GM18520 (cell line): Measurements from ENCODE around the gene APLP1.
"Not testable (repeated sequence)": the region's sequence is repeated elsewhere in the genome, so short reads cannot be mapped to it uniquely, and the experiment has no call there.

Experiments
- ATAC-seq: cut with Tn5 transposase; IDR thresholded peaks from one replicate; pipeline ENCODE4 v1.9.1; 2021; ENCODE audit not compliant: unreplicated experiment

The APLP1 gene

DNA sequence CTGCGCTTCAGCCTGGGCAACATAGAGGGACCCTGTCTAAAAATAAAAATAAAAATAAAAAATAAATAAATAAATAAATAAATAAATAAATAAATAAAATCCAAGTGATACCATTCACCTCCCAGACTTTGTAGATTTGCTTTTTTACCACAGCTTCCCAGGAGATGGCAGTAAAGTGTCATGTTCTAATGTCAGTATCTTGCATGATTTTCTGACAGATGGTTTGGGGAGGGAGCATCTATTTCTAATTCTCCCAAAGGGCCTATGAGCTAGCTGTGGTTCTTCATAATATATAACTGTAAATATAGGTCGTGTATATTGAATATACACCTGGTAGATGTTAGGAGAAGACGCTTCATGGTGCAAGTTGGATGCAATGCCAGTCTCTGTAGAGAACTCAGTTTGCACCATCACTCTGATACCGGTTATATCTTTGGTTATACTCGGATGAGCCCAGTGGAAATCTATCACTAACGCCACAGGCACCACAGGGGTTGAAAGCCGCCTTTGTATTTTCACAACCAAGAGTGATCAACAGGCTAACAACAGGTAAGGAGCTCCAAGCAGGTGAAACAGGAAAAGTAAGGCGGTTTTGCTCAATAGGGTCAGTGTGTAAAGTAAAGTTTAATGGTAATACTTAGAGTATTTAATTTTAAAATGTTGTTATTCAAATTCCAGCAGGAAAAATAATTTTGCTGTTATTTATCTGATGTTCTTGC, 13.9 kb downstream of the APLP1 start:
- no peak for ATAC-seq

- ATAC-seq, result no peak
Observed at GRCh38 chr19:35883882-35884281, 15.5 kb downstream of the APLP1 start.

DNA sequence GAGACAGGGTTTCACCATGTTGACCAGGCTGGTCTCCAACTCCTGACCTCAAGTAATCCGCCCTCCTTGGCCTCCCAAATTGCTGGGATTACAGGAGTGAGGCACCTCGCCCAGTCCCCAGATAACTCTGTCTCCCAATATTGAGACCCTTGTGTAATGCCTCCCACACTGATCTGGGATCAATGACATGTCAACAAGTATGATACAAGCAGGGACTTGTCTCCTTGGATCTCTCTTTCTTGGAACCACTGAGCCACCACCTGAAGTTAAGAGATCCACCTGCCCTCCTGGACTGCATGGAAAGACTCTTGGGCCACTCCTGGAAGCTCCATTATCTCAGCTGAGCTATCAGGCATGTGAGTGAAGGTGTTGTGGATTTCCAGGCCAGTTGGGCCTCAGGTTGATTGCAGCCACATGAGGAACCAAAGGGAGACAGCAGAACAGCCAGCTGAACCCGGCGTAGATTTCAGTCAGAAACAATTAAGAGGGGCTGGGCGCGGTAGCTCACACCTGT, 16.9 kb downstream of the APLP1 start:
- no peak for ATAC-seq

DNA sequence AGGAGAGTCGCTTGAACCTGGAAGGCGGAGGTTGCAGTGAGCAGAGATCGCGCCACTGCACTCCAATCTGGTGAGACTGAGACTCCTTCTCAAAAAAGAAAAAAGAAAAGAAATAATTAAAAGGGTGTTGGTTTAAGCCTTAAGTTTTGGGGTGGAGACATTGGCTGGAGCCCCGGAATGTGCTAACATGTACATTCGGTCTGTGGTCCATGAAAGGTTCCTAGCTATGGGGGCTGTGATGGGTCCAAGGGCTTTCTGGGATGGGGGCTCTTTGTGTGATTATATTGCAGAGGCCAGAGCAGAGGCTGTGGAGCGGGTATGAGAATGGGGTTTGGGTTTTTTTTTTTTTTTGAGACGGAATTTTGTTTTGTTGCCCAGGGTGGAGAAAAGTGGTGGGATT, 17.5 kb downstream of the APLP1 start:
- ATAC-seq, result no peak

GRCh38 chr19:35887197-35887596, 18.8 kb downstream of the APLP1 start:
- ATAC-seq, result no peak

DNA sequence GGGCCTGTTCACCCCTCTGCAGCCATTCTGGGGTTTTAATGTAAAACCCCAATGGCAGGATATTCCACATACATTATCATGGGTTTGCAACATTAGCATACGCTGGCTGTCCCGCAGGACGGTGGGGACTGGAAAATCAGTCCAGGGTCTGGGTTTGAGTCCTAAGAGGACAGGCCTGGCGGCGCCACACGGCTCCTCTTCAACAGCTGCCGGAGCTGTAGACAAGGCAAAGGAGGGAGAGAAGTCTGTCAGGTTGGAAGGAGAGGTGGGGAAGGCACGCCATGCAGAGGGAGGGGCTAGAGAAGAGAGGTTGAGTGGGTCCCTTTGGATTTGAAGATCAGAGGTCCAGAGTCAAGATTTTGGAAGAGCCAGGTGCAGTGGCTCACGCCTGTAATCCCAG, 20.0 kb downstream of the APLP1 start:
- ATAC-seq, result no peak

DNA sequence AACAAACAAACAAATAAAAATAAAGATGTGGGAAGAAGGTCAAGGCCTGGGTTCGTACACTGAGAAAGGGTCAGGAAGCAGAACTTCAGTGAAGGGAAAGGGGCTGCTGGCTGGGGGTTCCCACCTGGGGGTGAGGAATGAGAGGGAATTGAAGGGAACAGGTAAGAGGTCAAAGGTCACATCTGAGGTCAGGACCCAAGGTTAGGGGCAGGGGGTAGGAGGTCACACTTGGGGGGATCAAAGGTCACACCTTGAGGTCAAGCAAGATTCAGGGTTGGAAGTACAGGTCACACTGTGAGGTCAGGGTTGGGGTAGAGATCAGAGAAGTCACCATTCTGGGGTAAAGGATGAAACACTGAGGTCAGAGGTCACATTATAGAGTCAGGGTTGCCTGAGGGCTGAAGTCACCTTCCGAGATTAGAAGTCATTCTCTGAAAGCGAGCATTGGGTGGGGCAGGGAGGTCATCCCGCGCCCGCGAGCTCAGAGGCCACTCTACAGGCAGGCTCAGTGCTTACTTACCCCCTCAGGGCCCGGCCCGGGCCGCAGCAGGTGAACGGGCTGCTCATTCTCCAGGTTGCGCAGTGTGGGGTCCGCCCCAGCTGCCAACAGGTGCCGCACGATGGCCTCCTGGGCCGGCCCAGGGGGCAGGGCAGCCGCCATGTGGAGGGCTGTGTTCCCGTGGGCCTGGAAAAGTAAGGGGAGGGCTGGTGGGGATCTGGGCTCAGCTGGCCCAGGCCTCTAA, 21.2 kb downstream of the APLP1 start:
- ATAC-seq, result no peak

DNA sequence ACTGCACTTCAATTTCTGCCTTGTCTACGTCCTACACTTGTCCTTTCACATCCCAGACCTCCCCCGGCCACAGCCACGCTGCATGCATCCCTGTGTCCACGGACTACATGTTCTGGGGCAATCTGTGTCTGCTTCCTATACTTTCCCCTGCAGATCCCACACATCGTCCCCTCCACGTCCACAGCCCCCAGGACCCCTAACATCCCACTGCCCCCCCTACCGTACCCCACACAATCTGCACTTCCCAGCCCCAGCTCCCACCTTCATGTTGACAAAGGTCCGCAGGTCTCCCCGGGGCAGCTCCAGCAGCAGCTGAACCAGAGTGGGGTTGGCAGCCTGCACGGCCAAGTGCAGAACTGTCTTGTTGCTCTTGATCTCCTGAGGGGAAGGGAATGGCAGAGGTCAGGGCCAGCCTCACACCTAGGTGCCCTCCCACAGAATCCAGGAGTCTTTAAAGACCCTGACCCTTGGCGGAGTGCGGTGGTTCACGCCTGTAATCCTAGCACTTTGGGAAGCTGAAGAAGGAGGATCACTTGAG, 21.8 kb downstream of the APLP1 start:
- no peak for ATAC-seq

- not testable (repeated sequence) for ATAC-seq
Observed at GRCh38 chr19:35891819-35892218, 23.4 kb downstream of the APLP1 start.

GRCh38 chr19:35894342-35894741, 26.0 kb downstream of the APLP1 start:
- ATAC-seq, result no peak

- no peak for ATAC-seq
Observed at GRCh38 chr19:35895911-35896642, 27.7 kb downstream of the APLP1 start.

DNA sequence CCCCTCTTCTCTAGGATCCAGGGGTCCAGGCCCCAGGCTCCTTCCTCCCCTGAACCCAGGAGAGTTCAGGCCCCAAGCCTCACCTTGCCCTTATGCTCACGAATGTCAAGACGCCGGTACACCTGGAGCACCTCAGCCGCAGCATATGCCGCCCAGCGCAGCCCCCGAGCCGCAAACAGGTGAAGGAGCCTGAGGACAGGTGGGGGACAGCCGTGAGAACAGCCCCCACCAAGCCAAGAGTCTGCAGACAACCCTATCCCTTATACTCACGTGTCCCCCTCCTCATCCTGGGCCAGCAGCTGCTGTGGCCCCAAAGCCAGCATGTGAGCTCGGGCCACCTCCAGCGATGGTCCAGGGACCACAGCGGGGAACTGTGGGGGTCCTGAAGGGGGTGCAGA, 28.3 kb downstream of the APLP1 start:
- ATAC-seq, result no peak

DNA sequence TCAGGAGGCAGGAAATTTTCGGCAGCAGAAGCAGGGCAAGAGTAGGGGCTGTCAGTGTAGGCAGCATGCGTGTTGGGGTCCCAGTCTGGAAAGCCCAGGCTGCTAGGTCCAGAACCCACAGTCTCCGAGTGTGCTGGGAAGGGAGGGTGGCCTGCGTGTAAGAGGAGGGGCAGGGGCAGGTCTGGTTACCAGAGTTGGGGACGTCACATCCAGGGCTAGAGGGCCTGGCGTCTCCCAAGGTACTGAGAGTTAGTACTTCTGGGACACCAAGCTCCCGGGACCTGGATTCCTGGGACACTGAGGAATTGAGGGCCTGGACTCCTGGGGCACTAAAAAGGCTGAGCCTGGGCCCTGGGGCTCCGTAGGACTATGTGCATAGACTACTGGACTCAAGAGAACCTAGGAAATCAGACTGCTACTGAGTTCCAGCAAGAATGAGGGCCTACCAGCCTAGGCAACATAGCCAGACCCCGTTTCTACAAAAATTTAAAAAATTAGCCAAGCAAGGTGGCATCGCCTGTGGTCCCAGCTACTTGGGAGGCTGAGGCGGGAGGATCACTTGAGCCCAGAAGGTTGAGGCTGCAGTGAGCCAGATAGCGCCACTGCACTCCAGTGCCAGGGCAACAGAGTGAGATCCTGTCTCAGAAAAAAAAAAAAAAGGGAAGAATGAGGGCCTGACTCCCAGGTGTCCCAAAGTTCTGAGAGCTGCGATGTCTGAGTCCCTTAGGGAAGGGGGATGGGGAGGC, 29.5 kb downstream of the APLP1 start:
- no peak for ATAC-seq

GRCh38 chr19:35898499-35898809, 30.1 kb downstream of the APLP1 start:
- no peak for ATAC-seq

DNA sequence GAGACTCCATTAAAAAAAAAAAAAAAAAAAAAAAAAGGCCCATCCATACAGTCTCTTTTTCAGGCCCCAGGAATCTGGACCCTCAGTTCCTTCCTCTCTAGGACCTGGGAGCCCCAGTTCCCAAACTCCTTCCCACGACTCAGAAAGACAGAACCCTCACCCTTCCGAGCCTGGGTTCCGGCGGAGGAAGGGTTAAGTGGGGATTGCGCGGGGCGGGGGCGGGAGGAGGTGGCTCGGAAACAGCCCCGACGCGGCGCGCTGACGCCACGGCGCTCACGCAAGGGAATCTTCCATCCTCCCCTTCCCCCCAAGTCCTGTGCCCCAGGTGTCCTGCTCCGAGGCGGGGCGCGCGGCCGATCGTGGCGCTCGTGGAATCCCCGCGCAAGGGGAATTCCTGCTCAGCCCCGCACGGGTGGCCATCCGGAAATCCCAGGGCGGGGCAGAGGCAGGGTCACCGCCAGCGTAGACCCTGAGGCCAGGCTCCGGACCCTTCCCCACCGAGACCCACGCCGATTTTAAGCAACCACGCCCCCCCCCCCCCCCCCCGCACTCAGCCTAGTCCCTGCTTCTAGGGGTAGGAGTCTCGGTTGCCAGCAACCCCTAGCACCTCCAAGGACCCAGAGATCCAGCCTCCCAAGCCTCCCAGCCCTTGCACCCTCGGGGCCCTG, 31.3 kb downstream of the APLP1 start:
- ATAC-seq, result peak; percentile 35

DNA sequence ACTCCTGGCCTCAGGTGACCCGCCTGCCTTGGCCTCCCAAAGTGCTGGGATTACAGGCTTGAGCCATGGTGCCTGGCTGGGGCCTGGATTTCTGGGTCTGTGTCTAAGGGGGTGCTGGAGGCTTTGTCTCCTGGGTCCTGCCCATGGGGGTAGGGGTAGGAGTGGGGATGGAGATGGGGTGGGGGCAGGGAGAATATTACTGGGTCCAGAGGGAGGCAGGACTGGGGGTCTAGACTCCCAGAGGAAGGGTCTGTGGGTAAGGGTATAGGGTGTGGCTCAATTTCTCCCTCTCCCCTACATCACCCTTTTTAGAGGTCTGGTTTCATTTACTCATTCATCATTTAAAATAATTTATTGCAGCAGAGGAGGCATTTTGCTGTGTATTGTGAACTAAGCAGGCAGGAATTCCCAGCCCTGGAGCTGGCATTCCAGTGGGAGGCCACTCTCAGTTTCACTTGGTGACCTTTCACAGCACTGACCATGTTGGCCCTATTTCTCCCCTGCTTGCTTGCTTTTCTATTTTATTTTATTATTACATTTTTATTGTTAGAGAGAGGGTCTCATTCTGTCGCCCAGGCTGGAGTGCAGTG, 32.8 kb downstream of the APLP1 start:
- ATAC-seq, result no peak

- no peak for ATAC-seq
Observed at GRCh38 chr19:35901854-35902661, 33.7 kb downstream of the APLP1 start, which contains the start of gene HCST. TSS of gene HCST (plus strand) at chr19:35902529. CDS start at chr19:35902594, 65 bp downstream.

GRCh38 chr19:35902870-35903475, 34.6 kb downstream of the APLP1 start:
- no peak for ATAC-seq
